Measurements from ENCODE around the gene GPR21.

The GPR21 gene

GRCh38 chr9:123033352-123033751 is at the start of gene GPR21:
TSS of gene GPR21 (plus strand) at chr9:123033667. CDS start at chr9:123034567, 900 bp downstream.
- DNase-seq, result no peak

- DNase-seq, result no peak
Measured at GRCh38 chr9:122986010-122986409, 47.5 kb upstream of the GPR21 start.

DNA sequence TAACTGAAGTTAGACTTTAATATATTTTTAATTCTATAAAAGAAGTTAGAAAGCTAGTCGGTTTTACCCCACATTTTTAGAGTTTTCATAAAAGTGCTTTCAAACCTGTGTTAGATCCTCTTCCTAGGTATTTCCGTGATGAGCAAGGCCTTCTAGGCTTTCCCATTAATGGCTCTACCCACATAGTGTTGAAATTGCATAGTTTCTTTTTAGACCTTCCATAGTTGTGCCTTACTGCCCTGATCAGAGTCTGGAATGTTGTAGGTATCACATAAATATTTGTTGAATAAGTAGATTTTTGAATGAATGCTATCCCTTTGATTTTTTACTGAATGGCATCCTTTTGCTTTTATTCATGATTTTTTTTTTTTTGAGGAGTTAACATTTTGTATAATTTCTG is 45.3 kb upstream of the GPR21 start:
- no peak for DNase-seq

- no peak for DNase-seq
Measured at GRCh38 chr9:122988920-122989621, 44.4 kb upstream of the GPR21 start.

DNA sequence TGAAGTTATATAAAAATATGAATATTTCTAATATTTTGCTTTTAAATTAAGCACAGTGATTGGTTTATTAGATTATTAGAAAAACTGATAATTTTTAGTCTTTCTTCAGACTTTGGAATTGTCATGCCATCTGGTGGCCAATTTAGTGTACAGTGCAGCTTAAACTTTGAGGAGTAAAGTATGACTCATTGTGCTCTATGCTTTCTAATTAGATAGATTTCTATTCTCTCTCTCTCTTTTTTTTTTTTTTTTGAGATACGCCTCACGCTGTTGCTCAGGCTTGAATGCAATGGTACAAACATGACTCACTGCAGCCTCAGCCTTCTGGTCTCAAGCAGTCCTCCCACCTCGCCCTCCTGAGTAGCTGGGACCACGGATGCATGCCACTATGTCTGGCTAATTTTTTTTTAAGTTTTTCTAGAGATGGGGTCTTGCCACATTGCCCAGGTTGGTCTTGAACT is 42.1 kb upstream of the GPR21 start:
- DNase-seq, result peak; percentile 72

- no peak for DNase-seq
Measured at GRCh38 chr9:122996586-122996985, 36.9 kb upstream of the GPR21 start.

DNA sequence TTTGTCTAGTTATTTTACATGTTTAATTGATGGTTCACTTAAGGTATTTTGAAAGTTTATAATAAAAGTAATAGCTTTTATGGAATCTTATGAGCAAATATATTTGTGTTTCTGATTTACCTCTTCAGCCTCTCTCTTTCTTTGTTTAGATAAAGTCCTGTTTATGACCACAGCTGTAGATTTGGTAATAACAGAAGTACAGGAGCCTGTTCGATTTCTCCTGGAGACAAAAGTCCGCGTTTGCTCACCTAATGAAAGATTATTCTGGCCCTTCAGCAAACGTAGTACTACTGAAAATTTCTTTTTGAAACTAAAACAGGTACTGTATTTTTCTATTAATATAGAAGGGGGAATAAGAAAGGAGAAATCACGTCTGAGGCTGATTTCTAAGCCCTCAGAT is 35.0 kb upstream of the GPR21 start:
- DNase-seq, result no peak

DNA sequence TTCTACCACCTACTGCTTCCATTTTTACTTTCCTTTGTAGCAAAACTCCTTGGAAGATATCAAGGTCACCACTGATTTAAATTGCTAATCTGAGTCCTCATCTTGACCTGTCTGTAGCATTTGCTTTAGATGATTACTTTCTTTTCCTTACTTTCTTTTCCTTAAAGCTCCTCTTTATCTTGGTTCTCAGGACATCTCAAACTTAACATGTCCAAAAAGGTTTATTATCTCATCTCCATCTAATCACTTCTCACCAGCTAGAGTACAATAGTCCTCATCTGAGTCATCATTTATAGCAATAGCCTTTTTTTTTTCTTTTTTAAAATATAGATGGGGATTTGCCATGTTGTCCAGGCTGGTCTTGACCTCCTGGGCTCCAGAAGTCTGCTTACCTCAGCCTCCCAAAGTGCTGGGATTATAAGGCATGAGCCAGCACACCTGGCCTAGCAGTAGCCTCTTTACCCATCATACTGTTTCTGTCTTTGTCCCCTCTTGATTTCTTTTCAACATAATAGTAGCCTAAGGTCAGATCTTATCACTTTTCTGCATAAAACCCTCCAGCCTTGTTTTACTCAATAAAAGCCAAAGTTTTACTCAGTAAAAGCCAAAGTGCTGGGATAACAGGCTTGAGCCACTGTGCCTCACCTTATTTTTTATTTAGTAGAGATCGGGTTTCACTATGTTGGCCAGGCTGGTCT is 32.9 kb upstream of the GPR21 start:
- DNase-seq, result no peak

GRCh38 chr9:123002754-123003153 is 30.7 kb upstream of the GPR21 start:
- no peak for DNase-seq

- no peak for DNase-seq
Measured at GRCh38 chr9:123003466-123003865, 30.0 kb upstream of the GPR21 start.

- DNase-seq, result no peak
Measured at GRCh38 chr9:123005964-123006363, 27.5 kb upstream of the GPR21 start.

- DNase-seq, result no peak
Measured at GRCh38 chr9:123007269-123007668, 26.2 kb upstream of the GPR21 start.

DNA sequence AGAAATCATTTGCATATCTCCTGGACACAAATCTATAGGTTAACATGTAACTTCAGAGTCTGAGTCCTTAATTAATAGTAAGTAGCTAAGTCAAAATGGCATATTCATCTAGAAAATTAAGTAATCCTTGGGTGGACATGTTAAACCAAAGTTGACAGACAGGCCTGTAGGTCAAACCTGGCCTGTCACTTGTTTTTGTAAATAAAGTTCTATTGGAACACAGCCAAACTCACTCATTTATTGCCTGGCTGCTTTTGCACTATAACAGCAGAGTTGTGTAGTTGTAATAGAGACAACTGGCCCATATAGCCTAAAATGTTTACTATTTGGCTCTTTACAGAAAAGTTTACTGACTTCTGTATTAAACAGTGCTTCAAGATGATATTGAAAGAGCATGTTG is 24.6 kb upstream of the GPR21 start:
- DNase-seq, result no peak

GRCh38 chr9:123011380-123011779 is 22.1 kb upstream of the GPR21 start:
- DNase-seq, result no peak

GRCh38 chr9:123011878-123012528 is 21.5 kb upstream of the GPR21 start:
- DNase-seq, result no peak

DNA sequence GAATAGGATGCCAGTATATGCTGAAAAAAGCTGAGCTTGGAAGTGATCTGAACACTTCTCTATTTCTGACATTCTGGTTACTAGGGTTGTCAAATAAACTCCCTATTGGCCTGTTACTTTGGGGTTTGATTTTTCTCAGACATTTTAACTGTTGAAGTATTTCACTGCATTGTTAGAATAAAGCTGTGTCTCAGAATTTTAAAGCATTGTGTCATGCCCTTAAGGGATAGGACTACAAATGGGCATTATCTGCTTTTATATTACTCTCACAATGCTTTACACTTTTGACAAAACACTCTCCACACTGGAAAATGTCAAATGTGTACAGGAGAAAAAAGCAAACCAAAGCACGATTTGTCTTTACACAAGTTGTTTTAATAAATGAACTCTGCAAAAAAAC is 16.8 kb upstream of the GPR21 start:
- no peak for DNase-seq

DNA sequence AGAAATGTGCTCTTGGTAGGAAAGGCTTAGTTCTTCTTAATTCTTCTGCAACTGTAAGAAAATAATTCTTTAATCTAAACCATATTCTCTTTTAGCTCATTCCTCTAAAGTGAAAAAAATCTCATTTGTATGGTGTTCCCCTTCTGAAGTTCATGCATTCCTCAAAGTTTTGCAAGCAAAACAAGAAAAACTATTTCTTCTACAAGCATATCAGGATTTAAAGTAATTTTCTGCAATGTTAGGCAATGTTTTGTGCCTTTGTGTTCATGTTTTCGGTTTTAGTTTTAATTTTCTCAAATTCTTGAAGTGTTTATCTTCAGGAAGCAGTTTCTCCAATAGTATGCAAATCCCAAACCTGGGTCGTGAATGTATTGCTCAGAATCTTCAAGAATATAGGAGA is 12.7 kb upstream of the GPR21 start:
- no peak for DNase-seq

DNA sequence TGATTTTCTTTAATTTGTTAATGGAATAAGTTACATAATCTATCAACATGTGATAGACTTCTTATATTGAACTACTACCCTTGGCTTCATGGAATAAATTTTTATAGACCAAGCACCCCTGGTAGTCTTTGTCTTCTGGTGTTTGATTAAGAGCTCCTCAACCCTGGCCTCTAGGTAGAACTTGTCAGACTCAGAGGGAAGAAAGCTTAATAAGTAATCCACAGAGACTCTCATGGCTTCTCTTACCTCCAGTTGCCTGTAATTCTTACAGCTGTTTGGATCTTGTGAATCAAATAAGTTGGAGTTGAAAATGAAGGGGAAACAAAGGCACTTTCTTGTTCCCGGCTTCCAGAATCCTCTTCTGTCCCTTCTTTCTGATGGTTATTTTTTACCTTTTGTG is 7.0 kb upstream of the GPR21 start:
- DNase-seq, result no peak

- DNase-seq, result no peak
Measured at GRCh38 chr9:123027517-123027916, 6.0 kb upstream of the GPR21 start.

GRCh38 chr9:123028136-123028535 is 5.3 kb upstream of the GPR21 start:
- no peak for DNase-seq

GRCh38 chr9:123028973-123029372 is 4.5 kb upstream of the GPR21 start:
- no peak for DNase-seq

DNA sequence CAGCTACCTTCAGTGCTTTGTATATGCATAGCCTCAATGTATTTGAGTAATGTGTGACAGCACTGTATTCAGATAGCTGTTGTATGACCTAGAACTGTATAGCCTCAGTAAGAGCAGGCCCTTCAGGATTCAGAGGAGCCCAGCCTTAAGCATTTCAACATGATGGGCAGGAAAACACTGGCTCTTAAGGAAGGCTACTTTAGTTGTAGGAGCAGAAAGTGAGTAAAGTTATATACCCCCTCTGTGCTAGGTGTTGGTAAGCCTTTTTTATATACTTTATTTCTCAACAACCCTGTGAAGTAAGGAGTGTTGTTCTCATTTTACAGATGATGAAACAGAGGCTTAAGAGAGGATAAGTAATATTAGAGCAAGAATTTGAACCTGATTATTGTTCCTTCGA is 1.5 kb upstream of the GPR21 start:
- DNase-seq, result no peak

- DNase-seq, result no peak
Measured at GRCh38 chr9:123033864-123034601, 566 bp downstream of the GPR21 start.

Measured in NCI-H226 (cell line).